Nucleus accumbens (tissue), 56 donors: ENCODE data around the gene FUCA1.
"Not testable (repeated sequence)": the region's sequence is repeated elsewhere in the genome, so short reads cannot be mapped to it uniquely, and the experiment has no call there.

Experiments used
- DNase-seq, 56 donors: peaks; one replicate each; lab custom pipeline; 2025; lab: John Stamatoyannopoulos, UW

FUCA1 gene

GRCh38 chr1:23805025-23805424 is 63.1 kb downstream of the FUCA1 start:
- no peak for DNase-seq

GRCh38 chr1:23804183-23804835 is 63.8 kb downstream of the FUCA1 start:
- no peak for DNase-seq

GRCh38 chr1:23803674-23804073 is 64.4 kb downstream of the FUCA1 start:
- no peak for DNase-seq

- DNase-seq = not testable (repeated sequence)
Observed at GRCh38 chr1:23802809-23803342, 65.2 kb downstream of the FUCA1 start.

GRCh38 chr1:23801876-23802275 is 66.2 kb downstream of the FUCA1 start:
- DNase-seq = peak in 1 of 56 donors; percentile 8

- DNase-seq = no peak
Observed at GRCh38 chr1:23801338-23801748, 66.7 kb downstream of the FUCA1 start.

- DNase-seq = peak; percentile 71 to 98 (median 94)
Observed at GRCh38 chr1:23800400-23801337, 67.4 kb downstream of the FUCA1 start, which contains the start of gene GALE. TSS of gene GALE (minus strand) at chr1:23800754. CDS start at chr1:23799007, 1,747 bp downstream.

- peak in 13 of 56 donors; percentile 18 to 70 (median 50) for DNase-seq
Observed at GRCh38 chr1:23799570-23800399, 68.3 kb downstream of the FUCA1 start.

- no peak for DNase-seq
Observed at GRCh38 chr1:23799255-23799569, 68.9 kb downstream of the FUCA1 start.

- DNase-seq = no peak
Observed at GRCh38 chr1:23798662-23799142, 69.4 kb downstream of the FUCA1 start.

- no peak for DNase-seq
Observed at GRCh38 chr1:23797478-23798448, 70.3 kb downstream of the FUCA1 start.

GRCh38 chr1:23796466-23797271 is 71.4 kb downstream of the FUCA1 start:
- DNase-seq = no peak

- no peak for DNase-seq
Observed at GRCh38 chr1:23795676-23796465, 72.2 kb downstream of the FUCA1 start.
